ENCODE measurements around the gene NVL.

Gene NVL

GRCh38 chr1:224192082-224192788 is 137.7 kb downstream of the NVL start:
- no peak for DNase-seq

DNA sequence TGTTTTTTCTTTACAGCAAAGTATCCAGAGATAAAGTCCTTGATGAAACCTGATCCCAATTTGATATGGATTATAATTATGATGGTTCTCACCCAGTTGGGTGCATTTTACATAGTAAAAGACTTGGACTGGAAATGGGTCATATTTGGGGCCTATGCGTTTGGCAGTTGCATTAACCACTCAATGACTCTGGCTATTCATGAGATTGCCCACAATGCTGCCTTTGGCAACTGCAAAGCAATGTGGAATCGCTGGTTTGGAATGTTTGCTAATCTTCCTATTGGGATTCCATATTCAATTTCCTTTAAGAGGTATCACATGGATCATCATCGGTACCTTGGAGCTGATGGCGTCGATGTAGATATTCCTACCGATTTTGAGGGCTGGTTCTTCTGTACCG is 140.4 kb downstream of the NVL start:
- DNase-seq, result no peak

DNA sequence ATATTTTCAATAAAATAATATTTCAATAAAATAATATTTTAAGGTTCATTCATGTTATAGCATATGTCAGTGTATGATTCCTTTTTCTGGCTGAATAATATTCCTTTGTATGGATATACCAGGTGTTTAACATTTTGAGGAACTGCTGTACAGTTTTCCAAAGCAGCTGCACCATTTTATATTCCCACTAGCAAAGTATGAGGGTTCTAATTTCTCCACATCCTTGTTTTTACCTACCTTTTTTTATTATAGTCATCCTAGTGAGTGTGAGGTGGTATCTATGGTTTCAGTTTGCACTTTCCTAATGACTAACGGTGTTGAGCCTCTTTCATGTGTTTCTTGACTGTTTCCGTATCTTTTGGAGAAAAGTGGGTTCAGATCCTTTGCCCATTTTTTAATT is 141.7 kb downstream of the NVL start:
- DNase-seq, result no peak

DNA sequence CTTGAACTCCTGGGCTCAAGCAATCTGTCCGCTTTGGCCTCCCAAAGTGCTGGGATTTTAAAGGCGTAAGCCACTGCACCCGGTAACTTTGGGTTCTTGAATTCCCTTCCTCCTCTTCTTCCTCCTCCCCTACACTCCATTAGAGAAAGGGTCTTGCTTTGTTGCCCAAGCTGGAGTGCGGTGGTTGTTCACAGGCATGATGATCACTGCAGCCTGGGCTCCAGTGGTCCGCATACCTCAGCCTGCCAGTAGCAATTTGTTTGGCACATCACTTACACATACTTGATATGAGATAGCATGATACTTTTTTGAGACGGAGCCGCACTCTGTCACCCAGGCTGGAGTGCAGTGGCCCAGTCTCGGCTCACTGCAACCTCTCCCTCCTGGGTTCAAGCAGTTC is 144.8 kb downstream of the NVL start:
- no peak for DNase-seq

DNA sequence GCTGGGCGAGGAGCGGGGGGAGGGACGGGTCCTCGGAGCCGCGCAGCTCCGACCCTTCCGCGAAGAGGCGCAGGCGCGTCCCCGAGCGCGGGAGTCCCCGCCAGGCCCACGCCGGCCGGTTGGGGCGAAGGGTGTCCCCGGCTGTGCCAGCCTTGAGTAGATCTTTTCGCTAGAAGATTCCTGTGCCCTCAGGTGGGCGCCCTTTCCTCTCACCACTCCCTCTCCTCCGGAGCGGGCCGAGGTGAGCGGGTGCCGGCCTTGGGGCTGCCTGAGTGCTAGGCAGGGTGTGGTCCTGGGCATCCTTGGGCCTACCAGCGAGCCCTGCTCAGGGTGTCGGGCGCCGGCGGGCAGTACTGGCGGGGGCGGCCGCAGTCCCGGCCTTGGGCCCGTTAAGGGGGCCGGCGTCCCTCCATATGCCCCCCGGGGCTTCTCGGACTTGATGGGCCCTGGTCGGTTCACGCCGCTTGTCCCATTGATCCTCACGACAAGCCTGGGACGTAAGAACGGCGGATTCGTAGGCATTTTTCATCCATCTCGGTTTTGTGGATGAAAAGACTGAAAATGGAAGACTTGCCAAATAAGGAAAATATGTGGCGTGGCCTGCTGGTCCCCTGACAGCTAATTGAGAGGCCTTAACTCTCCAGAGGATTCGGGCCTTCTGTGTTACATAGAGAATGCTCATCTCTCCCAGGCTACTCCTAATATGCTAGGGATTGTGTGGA is 146.2 kb downstream of the NVL start:
- DNase-seq, result peak; percentile 55

DNA sequence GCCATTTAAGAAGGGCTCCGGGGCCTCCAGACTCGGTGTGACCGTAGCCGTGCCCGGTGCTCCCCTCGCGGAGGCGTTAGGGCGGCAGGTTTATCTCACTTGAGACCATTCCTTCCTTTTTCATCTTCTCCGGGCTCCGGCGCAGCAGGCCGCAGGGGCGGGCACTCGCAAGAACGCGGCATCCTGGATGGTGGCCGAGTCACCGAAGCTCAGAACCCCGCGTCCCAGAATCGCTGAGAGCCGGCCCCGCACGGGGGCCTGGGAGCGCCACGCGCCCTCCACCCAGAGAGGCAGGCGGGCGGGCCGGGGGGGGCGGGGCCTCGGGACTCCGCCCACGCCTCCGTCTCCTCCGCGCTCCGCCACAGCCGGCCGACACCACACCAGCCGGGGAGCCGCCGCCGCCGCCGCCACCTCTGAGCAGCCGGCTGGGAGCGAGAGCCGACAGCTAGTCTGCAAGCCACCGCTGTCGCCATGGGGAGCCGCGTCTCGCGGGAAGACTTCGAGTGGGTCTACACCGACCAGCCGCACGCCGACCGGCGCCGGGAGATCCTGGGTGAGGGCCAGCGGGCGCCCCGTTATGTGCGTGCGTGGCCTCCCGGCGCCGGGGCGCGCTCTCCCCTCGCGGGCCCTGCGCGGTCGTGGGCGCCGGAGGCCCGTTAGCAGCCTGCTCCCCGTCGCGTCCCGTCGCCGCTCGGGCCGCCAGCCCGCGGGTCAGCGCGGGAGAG is 146.9 kb downstream of the NVL start, which contains the start of gene DEGS1:
DEGS1 (plus strand) TSS at position 375 of the 725 bp plus-strand sequence; CDS start at position 472, 97 bp downstream.
- DNase-seq, result peak; percentile 88

GRCh38 chr1:224182057-224182865 is 147.7 kb downstream of the NVL start:
- peak; percentile 64 for DNase-seq

- DNase-seq, result no peak
Observed at GRCh38 chr1:224181453-224181810, 148.5 kb downstream of the NVL start.

DNA sequence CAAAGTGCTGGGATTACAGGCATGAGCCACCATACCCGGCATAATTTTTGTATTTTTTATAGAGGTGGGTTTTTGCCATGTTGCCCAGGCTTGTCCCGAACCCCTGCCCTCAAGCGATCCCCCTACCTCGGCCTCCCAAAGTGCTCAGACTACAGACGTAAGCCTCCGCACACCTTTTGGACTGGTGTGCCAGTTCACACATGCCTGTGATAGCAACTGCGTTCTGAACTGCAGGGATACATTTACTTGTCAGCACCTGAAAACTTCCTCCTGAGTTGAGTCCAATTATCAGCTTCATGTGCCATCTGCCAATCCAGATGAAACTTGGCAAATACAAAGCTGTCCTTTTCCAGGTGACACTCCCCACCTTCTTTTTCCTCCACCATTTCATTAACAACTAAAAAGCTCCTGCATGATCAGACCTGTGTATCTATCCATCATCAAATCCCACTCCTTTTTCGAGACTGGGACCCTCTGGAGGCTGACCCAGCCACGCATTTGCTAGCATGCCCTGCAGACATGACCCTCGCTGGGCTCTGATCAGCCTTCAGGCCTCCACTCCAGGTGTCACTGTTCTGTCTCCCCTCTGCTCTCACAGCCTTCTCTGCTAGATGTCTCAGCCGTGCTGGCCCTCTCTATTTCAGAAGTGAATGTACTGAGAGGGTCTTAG is 149.1 kb downstream of the NVL start:
- no peak for DNase-seq

GRCh38 chr1:224178894-224179293 is 151.1 kb downstream of the NVL start:
- DNase-seq, result no peak

DNA sequence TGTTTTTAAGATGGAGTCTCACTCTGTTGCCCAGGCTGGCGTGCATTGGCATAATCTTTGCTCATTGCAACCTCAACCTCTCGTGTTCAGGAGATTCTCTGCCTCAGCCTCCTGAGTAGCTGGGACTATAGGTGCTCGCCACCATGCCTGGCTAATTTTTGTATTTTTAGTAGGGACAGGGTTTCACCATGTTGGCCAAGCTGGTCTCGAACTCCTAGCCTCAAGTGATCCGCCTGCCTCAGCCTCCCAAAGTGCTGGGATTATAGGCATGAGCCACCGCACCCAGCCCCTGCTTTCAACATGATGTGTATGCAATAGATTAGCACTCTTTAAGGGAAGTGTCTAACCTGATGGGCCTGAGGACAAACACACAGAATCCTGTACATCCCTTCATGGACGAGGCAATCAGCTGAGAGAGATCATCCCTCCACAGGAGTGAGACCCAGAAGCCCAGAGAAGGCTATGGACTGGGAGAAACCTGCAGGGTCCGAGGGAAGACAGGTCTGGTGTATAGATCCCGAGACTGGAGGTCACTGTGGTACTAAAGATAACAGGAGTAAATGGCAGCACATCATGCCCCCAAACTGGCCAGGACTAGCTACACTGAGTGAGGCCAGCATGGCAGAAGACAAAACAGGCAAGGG is 152.5 kb downstream of the NVL start:
- DNase-seq, result no peak
